PC-3 (cell line): Measurements from ENCODE around the gene CNR2. TPM values are rescaled to one million over a fixed set of nuclear protein-coding genes. Genes with fewer than 3 reads are reported as not detected.
"Not testable (repeated sequence)": the region's sequence is repeated elsewhere in the genome, so short reads cannot be mapped to it uniquely, and the experiment has no call there.

Experiments used
- ATAC-seq: fragments of 200-7000 bp; cut with Tn5 transposase; 2 replicates; pipeline ENCODE4 v1.9.1; 2020; ENCODE audit warnings: mild to moderate bottlenecking, moderate library complexity
- BruUV-seq: library from RNA; stranded (reverse); fragments of 400-500 nt; replicated peaks from 2 replicates; lab custom pipeline; 2021; lab: Mats Ljungman, UMichigan
- CTCF ChIA-PET: fragments of 300-600 bp; sonication (Branson Sonifier 250); formaldehyde crosslinking; loops from one replicate; lab custom pipeline; 2022; ENCODE audit warnings: antibody characterized with exemption; lab: Charles Lee
- POLR2A ChIA-PET: fragments of 300-600 bp; sonication (Branson Sonifier 250); formaldehyde crosslinking; loops from one replicate; lab custom pipeline; 2022; ENCODE audit warnings: antibody characterized with exemption; ENCODE audit not compliant: unreplicated experiment; lab: Charles Lee
- DNase-seq: peaks from one replicate; pipeline ENCODE4 v3.0.0-alpha.2; 2015
- H2AFZ ChIP-seq: fragments of 300-600 bp; sonication (generic); 2 replicates; pipeline ENCODE4 v1.6.0; 2016; ENCODE audit warnings: antibody characterized with exemption, low read length
- H3F3A ChIP-seq: fragments of 300-600 bp; sonication (generic); one replicate; pipeline ENCODE4 v1.6.0; 2017; ENCODE audit warnings: antibody characterized with exemption, low read length, control low read depth, mild to moderate bottlenecking; ENCODE audit not compliant: unreplicated experiment
- H3K27ac ChIP-seq: fragments of 300-600 bp; sonication (generic); 2 replicates; pipeline ENCODE4 v1.5.1; 2016; ENCODE audit warnings: mild to moderate bottlenecking, low read length
- H3K27me3 ChIP-seq: fragments of 300-600 bp; sonication (generic); 2 replicates; pipeline ENCODE4 v1.6.1; 2016; ENCODE audit warnings: low read length, mixed read lengths
- H3K36me3 ChIP-seq: fragments of 300-600 bp; sonication (generic); 2 replicates; pipeline ENCODE4 v1.6.1; 2016; ENCODE audit warnings: low read depth, mixed run types, low read length, mixed read lengths
- H3K4me1 ChIP-seq: fragments of 300-600 bp; sonication (generic); 2 replicates; pipeline ENCODE4 v1.5.1; 2016; ENCODE audit warnings: low read length; ENCODE audit not compliant: insufficient read depth
- H3K4me2 ChIP-seq: fragments of 300-600 bp; sonication (generic); 2 replicates; pipeline ENCODE4 v1.6.0; 2016; ENCODE audit warnings: low read length
- H3K4me3 ChIP-seq: fragments of 300-600 bp; sonication (generic); 2 replicates; pipeline ENCODE4 v1.5.1; 2016; ENCODE audit warnings: mild to moderate bottlenecking, low read length, mixed read lengths
- H3K79me2 ChIP-seq: fragments of 300-600 bp; sonication (generic); 2 replicates; pipeline ENCODE4 v1.6.1; 2017; ENCODE audit warnings: low read length, mixed read lengths
- H3K9ac ChIP-seq: fragments of 300-600 bp; sonication (generic); 2 replicates; pipeline ENCODE4 v1.6.0; 2016; ENCODE audit warnings: mild to moderate bottlenecking, low read length
- H3K9me2 ChIP-seq: fragments of 300-600 bp; sonication (generic); replicated peaks from 2 replicates; pipeline ENCODE4 v1.6.1; 2016; ENCODE audit warnings: mixed run types, low read length, mixed read lengths
- H3K9me3 ChIP-seq: fragments of 300-600 bp; sonication (generic); 2 replicates; pipeline ENCODE4 v1.6.1; 2016; ENCODE audit warnings: low read length, mixed read lengths
- H4K20me1 ChIP-seq: fragments of 300-600 bp; sonication (generic); 2 replicates; pipeline ENCODE4 v1.6.1; 2016; ENCODE audit warnings: low read length, mixed read lengths
- CTCF ChIP-seq: fragments of 300-600 bp; sonication (generic); conservative IDR thresholded peaks from 2 replicates; pipeline ENCODE4 v1.5.1; 2017; ENCODE audit warnings: antibody characterized with exemption, low read depth, mild to moderate bottlenecking, low read length
- EZH2 ChIP-seq: fragments of 300-600 bp; sonication (generic); IDR thresholded peaks from one replicate; pipeline ENCODE4 v1.6.1; 2017; ENCODE audit warnings: antibody characterized with exemption, mild to moderate bottlenecking, low read length; ENCODE audit not compliant: unreplicated experiment
- EZH2phosphoT487 ChIP-seq: fragments of 300-600 bp; sonication (generic); IDR thresholded peaks from 2 replicates; pipeline ENCODE4 v1.6.1; 2018; ENCODE audit warnings: mild to moderate bottlenecking, antibody characterized with exemption, low read length, borderline replicate concordance
- intact Hi-C: fragments of 100-400 bp; cut with micrococcal nuclease; formaldehyde crosslinking; loops from 2 replicates; pipeline ENCODE4 v1.9.0; 2023
- total RNA-seq: library from RNA; depleted of rRNA; stranded (reverse); fragments of >200 nt; gene quantifications from 2 replicates; pipeline ENCODE4 v1.2.3, GENCODE V29; 2014

CNR2 gene
- total RNA-seq, 1 experiment from 2014 or later, result not detected

GRCh38 chr1:23836037-23836436 lies 77.1 kb downstream of the CNR2 start:
- no peaks in the 10 kb centered on the region for H3K79me2 ChIP-seq
- DNase-seq (no peak), ATAC-seq (no peak)
- no peak overlapping the region for H3K9ac ChIP-seq
- H4K20me1 ChIP-seq, result no peaks in the 10 kb centered on the region
- H3K4me3 ChIP-seq, result no peak overlapping the region
- no peaks in the 10 kb centered on the region for H3K9me2 ChIP-seq
- ChIA-PET POLR2A (no interaction called here), CTCF (no interaction called here)
- no peak overlapping the region for H3K27ac ChIP-seq
- no TSS peak for BruUV-seq
- H3K4me1 ChIP-seq, result peaks cover 5% of the 10 kb centered on the region; the same call in 1 of the 2 replicates
- H3K9me3 ChIP-seq, result no peaks in the 10 kb centered on the region
- intact Hi-C loops, result no loop called here
- H3F3A ChIP-seq, result no peaks in the 10 kb centered on the region
- no peaks in the 10 kb centered on the region for H3K36me3 ChIP-seq
- H2AFZ ChIP-seq, result no peak overlapping the region
- TF ChIP-seq CTCF (no peak), EZH2 (no peak), EZH2phosphoT487 (no peak)
- H3K27me3 ChIP-seq, result no peaks in the 10 kb centered on the region
- H3K4me2 ChIP-seq, result no peak overlapping the region

DNA sequence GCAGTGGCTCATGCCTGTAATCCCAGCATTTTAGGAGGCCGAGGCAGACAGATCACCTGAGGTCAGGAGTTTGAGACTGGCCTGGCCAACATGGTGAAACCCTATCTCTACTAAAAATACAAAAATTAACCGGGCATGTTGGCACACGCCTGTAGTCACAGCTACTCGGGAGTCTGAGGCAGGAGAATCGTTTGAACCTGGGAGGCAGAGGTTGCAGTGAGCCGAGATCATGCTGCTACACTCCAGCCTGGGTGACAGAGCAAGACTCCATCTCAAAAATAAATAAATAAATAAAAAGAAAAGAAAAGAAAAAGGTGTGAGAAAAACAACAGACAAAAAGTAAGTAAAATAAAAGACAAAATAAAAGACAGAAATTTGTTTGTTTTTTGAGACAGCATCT lies 79.0 kb downstream of the CNR2 start:
- POLR2A ChIA-PET, H3K4me2 ChIP-seq, H3K9me3 ChIP-seq, H3K36me3 ChIP-seq, H3K9ac ChIP-seq, ATAC-seq, H2AFZ ChIP-seq, H4K20me1 ChIP-seq, H3K4me3 ChIP-seq, H3K27ac ChIP-seq, BruUV-seq, H3K27me3 ChIP-seq, H3K79me2 ChIP-seq, intact Hi-C loops, H3K9me2 ChIP-seq, CTCF ChIA-PET, DNase-seq, H3F3A ChIP-seq: not testable (repeated sequence)
- H3K4me1 ChIP-seq, result peaks cover 11% of the 10 kb centered on the region; the same call in 1 of the 2 replicates

DNA sequence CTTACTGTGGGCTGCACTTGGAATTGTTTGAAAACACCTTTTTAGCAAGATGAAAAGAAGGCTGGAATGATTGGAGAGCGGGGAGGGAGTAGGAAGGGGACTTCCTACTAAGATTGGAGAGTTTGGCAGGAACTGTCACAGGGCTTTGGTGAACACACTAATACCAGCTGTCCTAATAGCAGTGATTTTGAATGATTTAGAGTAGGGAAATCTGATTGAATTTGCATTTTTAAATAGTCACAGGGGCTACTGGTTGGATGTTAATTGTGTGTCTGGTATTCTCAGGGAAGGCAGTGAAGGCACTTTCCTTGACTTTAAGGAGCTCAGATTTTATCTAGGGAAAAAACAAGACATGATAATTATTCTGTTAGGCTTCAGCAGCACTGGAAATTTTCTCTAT lies 85.4 kb downstream of the CNR2 start:
- Histone ChIP-seq H3K9ac (no peak overlapping the region), H3K9me3 (no peaks in the 10 kb centered on the region), H4K20me1 (no peaks in the 10 kb centered on the region), H3K4me2 (no peak overlapping the region), H3K4me3 (no peak overlapping the region), H3K9me2 (no peaks in the 10 kb centered on the region), H2AFZ (no peak overlapping the region), H3K79me2 (peaks cover 10% of the 10 kb centered on the region), H3F3A (no peaks in the 10 kb centered on the region), H3K27ac (no peak overlapping the region), H3K4me1 (peaks cover 18% of the 10 kb centered on the region), H3K27me3 (no peaks in the 10 kb centered on the region), H3K36me3 (no peaks in the 10 kb centered on the region)
- DNase-seq (no peak), ATAC-seq (no peak)
- no peak for TF ChIP-seq CTCF
- no peak for TF ChIP-seq EZH2phosphoT487
- TF ChIP-seq EZH2, result no peak
- BruUV-seq, result no TSS peak
- CTCF ChIA-PET, result no interaction called here
- POLR2A ChIA-PET, result no interaction called here
- intact Hi-C loops, result loop anchor here (5.0 kb wide), 1 partner anchor 40 kb away; the partner anchor contains the start of gene FUCA1

- intact Hi-C loops, result loop anchor here (5.0 kb wide), 1 partner anchor 41 kb away; the partner anchor contains the start of gene FUCA1
- H3K36me3 ChIP-seq, H3K9ac ChIP-seq, H3K27ac ChIP-seq, H3F3A ChIP-seq, DNase-seq, H3K4me3 ChIP-seq, H3K4me2 ChIP-seq, H3K27me3 ChIP-seq, POLR2A ChIA-PET, H4K20me1 ChIP-seq, H3K9me2 ChIP-seq, H3K9me3 ChIP-seq, H2AFZ ChIP-seq, ATAC-seq, CTCF ChIA-PET, BruUV-seq: not testable (repeated sequence)
- Histone ChIP-seq H3K79me2 (peaks cover 10% of the 10 kb centered on the region), H3K4me1 (peaks cover 18% of the 10 kb centered on the region)
Measured at GRCh38 chr1:23826590-23826989, 86.6 kb downstream of the CNR2 start.
